Peyer's patch (tissue), 4 donors: ENCODE results near the gene ATP5PO.

Source experiments
- CTCF ChIP-seq, 6 experiments: fragments of 450-650 bp in 4 of 6; fragments of 200-600 bp in 2 of 6; sonication (generic) in 1 of 6; IDR thresholded peaks; one replicate each; pipeline ENCODE4 v1.5.1; 2017 to 2019; ENCODE audit warnings: antibody characterized with exemption in 6 of 6, mild to moderate bottlenecking in 3 of 6, moderate library complexity in 1 of 6
- POLR2A ChIP-seq, 2 donors: fragments of 450-650 bp; IDR thresholded peaks; one replicate each; pipeline ENCODE4 v1.5.1; 2017; ENCODE audit warnings: antibody characterized with exemption in 2 of 2, mild to moderate bottlenecking in 2 of 2, moderate library complexity in 2 of 2

GRCh38 chr21:33937931-33938339, 22.3 kb upstream of the ATP5PO start:
- TF ChIP-seq CTCF (IDR thresholded peaks at IDR 0.05) (no peak), POLR2A (IDR thresholded peaks at IDR 0.05) (no peak)
